ENCODE measurements around the gene PRKAG2. TPM values are rescaled to one million over a fixed set of nuclear protein-coding genes. Genes with fewer than 3 reads are reported as not detected.

PRKAG2 gene
- total and polyA plus RNA-seq, 4 donors: 3.6 to 25.1 (median 16.8) TPM

GRCh38 chr7:151871189-151871735, 5.7 kb downstream of the PRKAG2 start:
- TF ChIP-seq FOXA2 (IDR thresholded peaks at IDR 0.05): no peak
- TF ChIP-seq RAD21 (IDR thresholded peaks at IDR 0.05): peak in 1 of 2 donors; percentile 35
- TF ChIP-seq RXRA (IDR thresholded peaks at IDR 0.05): peak; percentile 50 to 63
- peak; percentile 67 to 68 for TF ChIP-seq HNF4A (conservative IDR thresholded peaks at IDR 0.05)
- peak; percentile 30 for TF ChIP-seq HNF4G (IDR thresholded peaks at IDR 0.05)
- no peaks in the 10 kb centered on the region for H3K9me3 ChIP-seq (ENCODE audit: control insufficient read depth in 4 of 4, low read length in 3 of 4)
- H3K27ac ChIP-seq (ENCODE audit: low read depth in 1 of 2, low read length in 2 of 2): peak overlapping the region; percentile 96 to 98
- peak overlapping the region in 1 of 3 donors; percentile 0 for H3K4me3 ChIP-seq (ENCODE audit: low read depth in 1 of 3, low read length in 3 of 3)
- H3K9ac ChIP-seq (ENCODE audit: low read depth in 1 of 2, low read length in 2 of 2): peak overlapping the region in 1 of 2 donors; percentile 76
- H3K36me3 ChIP-seq (ENCODE audit: control insufficient read depth in 4 of 4, insufficient read depth in 3 of 4, low read depth in 1 of 4, low read length in 3 of 4): no peaks in the 10 kb centered on the region
- DNase-seq (ENCODE audit: low spot score): no peak
- no peaks in the 10 kb centered on the region for H3K27me3 ChIP-seq (ENCODE audit: control insufficient read depth in 4 of 4, insufficient read depth in 4 of 4, low read length in 3 of 4)
- 66% methylated on average over 13 of the region's 13 CpGs for WGBS
- H3K4me1 ChIP-seq (ENCODE audit: control insufficient read depth in 4 of 4, insufficient read depth in 4 of 4, low read length in 3 of 4): peaks cover 31 to 79% (median 64%) of the 10 kb centered on the region in 4 donors

- peaks cover 34 to 84% (median 70%) of the 10 kb centered on the region in 4 donors for H3K4me1 ChIP-seq (ENCODE audit: control insufficient read depth in 4 of 4, insufficient read depth in 4 of 4, low read length in 3 of 4)
Observed at GRCh38 chr7:151869968-151870918, 6.7 kb downstream of the PRKAG2 start.

More at GRCh38 chr7:151869968-151870918, 6.7 kb downstream of the PRKAG2 start:
- Histone ChIP-seq H3K9ac (ENCODE audit: low read depth in 1 of 2, low read length in 2 of 2) (peak overlapping the region in 1 of 2 donors; percentile 76), H3K27me3 (ENCODE audit: control insufficient read depth in 4 of 4, insufficient read depth in 4 of 4, low read length in 3 of 4) (no peaks in the 10 kb centered on the region), H3K4me3 (ENCODE audit: low read depth in 1 of 3, low read length in 3 of 3) (peak overlapping the region in 2 of 3 donors; percentile 24), H3K9me3 (ENCODE audit: control insufficient read depth in 4 of 4, low read length in 3 of 4) (no peaks in the 10 kb centered on the region), H3K36me3 (ENCODE audit: control insufficient read depth in 4 of 4, insufficient read depth in 3 of 4, low read depth in 1 of 4, low read length in 3 of 4) (no peaks in the 10 kb centered on the region), H3K27ac (ENCODE audit: low read depth in 1 of 2, low read length in 2 of 2) (peak overlapping the region; percentile 96 to 98)
- WGBS: 45% methylated on average over 24 of the region's 24 CpGs
- TF ChIP-seq ATF3 (IDR thresholded peaks at IDR 0.05) (no peak), SP1 (IDR thresholded peaks at IDR 0.05) (peak; percentile 90), FOXA2 (IDR thresholded peaks at IDR 0.05) (no peak), RXRA (IDR thresholded peaks at IDR 0.05) (peak; percentile 69 to 76), GABPA (IDR thresholded peaks at IDR 0.05 in 1 of 2, conservative IDR thresholded peaks at IDR 0.05 in 1 of 2) (peak in 1 of 2 donors; percentile 23), HNF4A (conservative IDR thresholded peaks at IDR 0.05) (peak; percentile 90 to 93), EGR1 (IDR thresholded peaks at IDR 0.05; ENCODE audit: low read depth in 2 of 2) (peak in 1 of 2 donors; percentile 31), TAF1 (conservative IDR thresholded peaks at IDR 0.05) (no peak), CTCF (IDR thresholded peaks at IDR 0.05; ENCODE audit: low read depth, low read length, missing input control) (no peak), MAX (IDR thresholded peaks at IDR 0.05) (peak; percentile 59), JUND (IDR thresholded peaks at IDR 0.05) (no peak), YY1 (IDR thresholded peaks at IDR 0.05) (peak; percentile 58), FOXA1 (IDR thresholded peaks at IDR 0.05) (no peak), REST (IDR thresholded peaks at IDR 0.05) (peak; percentile 68), RAD21 (IDR thresholded peaks at IDR 0.05) (peak; percentile 21 to 24), NR2F2 (IDR thresholded peaks at IDR 0.05) (no peak), HNF4G (IDR thresholded peaks at IDR 0.05) (peak; percentile 81), ZBTB33 (IDR thresholded peaks at IDR 0.05) (peak; percentile 27)
- no peak for DNase-seq (ENCODE audit: low spot score)
